ENCODE measurements around the gene ZBTB7C.

The ZBTB7C gene

GRCh38 chr18:48006415-48007175, 402.6 kb downstream of the ZBTB7C start:
- DNase-seq = no peak

- no peak for DNase-seq
These were observed 404.6 kb downstream of the ZBTB7C start for GRCh38 chr18:48004577-48004976.

GRCh38 chr18:48003426-48004349, 405.5 kb downstream of the ZBTB7C start:
- peak; percentile 21 for DNase-seq

- DNase-seq = no peak
These were observed 406.2 kb downstream of the ZBTB7C start for GRCh38 chr18:48002933-48003365.

GRCh38 chr18:48000701-48001100, 408.5 kb downstream of the ZBTB7C start:
- no peak for DNase-seq

- no peak for DNase-seq
These were observed 409.4 kb downstream of the ZBTB7C start for GRCh38 chr18:47999801-48000248.

- no peak for DNase-seq
These were observed 411.8 kb downstream of the ZBTB7C start for GRCh38 chr18:47997338-47997780.

- no peak for DNase-seq
These were observed 413.1 kb downstream of the ZBTB7C start for GRCh38 chr18:47996091-47996541.

GRCh38 chr18:47995654-47996053, 413.5 kb downstream of the ZBTB7C start:
- no peak for DNase-seq

- DNase-seq = no peak
These were observed 415.8 kb downstream of the ZBTB7C start for GRCh38 chr18:47993409-47993808.

GRCh38 chr18:47992976-47993375, 416.2 kb downstream of the ZBTB7C start:
- no peak for DNase-seq

- no peak for DNase-seq
These were observed 416.9 kb downstream of the ZBTB7C start for GRCh38 chr18:47992266-47992665.

- no peak for DNase-seq
These were observed 418.2 kb downstream of the ZBTB7C start for GRCh38 chr18:47990981-47991380.

GRCh38 chr18:47987388-47987699, 421.8 kb downstream of the ZBTB7C start:
- DNase-seq = no peak

GRCh38 chr18:47986620-47987387, 422.4 kb downstream of the ZBTB7C start:
- no peak for DNase-seq

- DNase-seq = no peak
These were observed 423.3 kb downstream of the ZBTB7C start for GRCh38 chr18:47985866-47986265.

- DNase-seq = no peak
These were observed 424.2 kb downstream of the ZBTB7C start for GRCh38 chr18:47984991-47985390.

- DNase-seq = no peak
These were observed 425.2 kb downstream of the ZBTB7C start for GRCh38 chr18:47983946-47984345.

GRCh38 chr18:47983055-47983454, 426.1 kb downstream of the ZBTB7C start:
- no peak for DNase-seq

GRCh38 chr18:47981830-47982229, 427.4 kb downstream of the ZBTB7C start:
- no peak for DNase-seq

- no peak for DNase-seq
These were observed 427.9 kb downstream of the ZBTB7C start for GRCh38 chr18:47981320-47981719.

GRCh38 chr18:47979611-47980200, 429.5 kb downstream of the ZBTB7C start:
- no peak for DNase-seq

GRCh38 chr18:47978603-47979002, 430.6 kb downstream of the ZBTB7C start:
- DNase-seq = no peak
